K562 (cell line): Measurements from ENCODE around the gene ARHGAP18. TPM values are rescaled to one million over a fixed set of nuclear protein-coding genes. Genes with fewer than 3 reads are reported as not detected.
A peak's percentile ranks its signal among the peaks of the same experiment; 100 is the strongest.

ENCODE experiments used
- ATAC-seq: fragments of 200-7000 bp; cut with Tn5 transposase; 3 replicates; pipeline ENCODE4 v1.9.1; 2020; ENCODE audit warnings: moderate library complexity
- BruUV-seq: library from RNA; stranded (reverse); fragments of 400-500 nt; replicated peaks from 2 replicates; lab custom pipeline; 2021; lab: Mats Ljungman, UMichigan
- CTCF ChIA-PET: fragments of 300-600 bp; formaldehyde crosslinking; extraction: SDS; loops from one replicate; lab custom pipeline; 2021; ENCODE audit warnings: low intra/inter-chr PET ratio; lab: Yijun Ruan, JAX
- POLR2A ChIA-PET: fragments of 300-600, 350-650 bp; sonication (Branson Sonifier 250); formaldehyde crosslinking; extraction: SDS; loops from one replicate; lab custom pipeline; 2021; ENCODE audit warnings: antibody characterized with exemption, inconsistent platforms; lab: Yijun Ruan, JAX
- DNase-seq, 4 experiments: peaks; one replicate each; pipeline versions ENCODE4 v3.0.0 to v3.0.0-alpha.2; 2011 to 2018; ENCODE audit warnings: low spot score in 3 of 4, mixed read lengths in 3 of 4; ENCODE audit errors: extremely low read depth in 1 of 4
- FAIRE-seq: peaks from 2 replicates; lab custom pipeline; 2011; peaks lifted over from hg19 to GRCh38; lab: Jason Lieb, UNC
- H2AFZ ChIP-seq: 2 replicates; pipeline ENCODE4 v1.6.0; 2011; ENCODE audit warnings: low read depth, low read length, control low read depth, inconsistent platforms
- H3K27ac ChIP-seq: fragments of 200-600 bp; 3 replicates; pipeline ENCODE4 v1.8.0; 2011; ENCODE audit warnings: low read depth, mild to moderate bottlenecking, control low read depth, inconsistent platforms, low read length, moderate library complexity, mixed read lengths; ENCODE audit errors: extremely low read depth
- H3K27me3 ChIP-seq, 2 experiments: fragments of 300-600 bp in 1 of 2; 2 replicates in 1 of 2; 3 replicates in 1 of 2; pipeline versions ENCODE4 v1.6.0 to v1.8.0; 2011; ENCODE audit warnings: inconsistent platforms in 2 of 2, low read length in 2 of 2, mild to moderate bottlenecking in 1 of 2, mixed read lengths in 1 of 2, moderate library complexity in 1 of 2; ENCODE audit not compliant: control insufficient read depth in 2 of 2, insufficient read depth in 2 of 2
- H3K36me3 ChIP-seq: fragments of 300-600 bp; 3 replicates; pipeline ENCODE4 v1.8.0; 2011; ENCODE audit warnings: mild to moderate bottlenecking, low read length, inconsistent platforms; ENCODE audit not compliant: control insufficient read depth, insufficient read depth
- H3K4me1 ChIP-seq, 2 experiments: fragments of 200-600 bp in 1 of 2; replicated peaks in 1 of 2; 2 replicates in 1 of 2; 3 replicates in 1 of 2; pipeline versions ENCODE4 v1.5.1 to v1.8.0; 2011; ENCODE audit warnings: inconsistent platforms in 2 of 2, low read length in 2 of 2, mild to moderate bottlenecking in 1 of 2, mixed read lengths in 1 of 2, moderate library complexity in 1 of 2; ENCODE audit not compliant: control insufficient read depth in 2 of 2, insufficient read depth in 2 of 2
- H3K4me2 ChIP-seq: 2 replicates; pipeline ENCODE4 v1.6.1; 2011; ENCODE audit warnings: low read length, control low read depth, inconsistent platforms, mixed read lengths; ENCODE audit not compliant: insufficient read depth
- H3K4me3 ChIP-seq: fragments of 200-600 bp; sonication (generic), shearing (Covaris generic); 2 replicates; pipeline ENCODE4 v1.5.1; 2016; ENCODE audit warnings: control low read depth, inconsistent platforms
- H3K79me2 ChIP-seq: fragments of 200-600 bp; 3 replicates; pipeline ENCODE4 v1.8.0; 2011; ENCODE audit warnings: low read length, inconsistent platforms; ENCODE audit not compliant: control insufficient read depth, insufficient read depth
- H3K9ac ChIP-seq, 2 experiments: 2 replicates each; pipeline versions ENCODE4 v1.6.0 to v1.6.1; 2011; ENCODE audit warnings: low read depth in 2 of 2, low read length in 2 of 2, control low read depth in 1 of 2, inconsistent platforms in 1 of 2, mild to moderate bottlenecking in 1 of 2, mixed read lengths in 1 of 2; ENCODE audit not compliant: insufficient read depth in 1 of 2
- H3K9me1 ChIP-seq: one replicate; pipeline ENCODE4 v1.6.0; 2011; ENCODE audit warnings: inconsistent platforms, mild to moderate bottlenecking, low read length, moderate library complexity; ENCODE audit not compliant: control insufficient read depth, insufficient read depth
- H3K9me3 ChIP-seq: replicated peaks from 2 replicates; pipeline ENCODE4 v1.5.1; 2011; ENCODE audit warnings: low read depth, low read length, inconsistent platforms; ENCODE audit not compliant: control insufficient read depth, insufficient read depth
- H4K20me1 ChIP-seq: replicated peaks from 2 replicates; pipeline ENCODE4 v1.6.1; 2011; ENCODE audit warnings: low read length, inconsistent platforms, mixed read lengths; ENCODE audit not compliant: control insufficient read depth, insufficient read depth
- CHD2 ChIP-seq: IDR thresholded peaks from 2 replicates; pipeline ENCODE4 v1.6.1; 2011; ENCODE audit warnings: low read depth, low read length
- FOXO4 ChIP-seq: fragments of 450-650 bp; formaldehyde crosslinking; IDR thresholded peaks from 2 replicates; pipeline ENCODE4 v1.4.0; 2020; ENCODE audit warnings: mild to moderate bottlenecking, moderate library complexity
- IFI16 ChIP-seq: fragments of 250-450 bp; sonication (Bioruptor Pico); IDR thresholded peaks from 2 replicates; pipeline ENCODE4 v2.1.2; 2022; ENCODE audit warnings: mild to moderate bottlenecking, inconsistent platforms
- KDM1A ChIP-seq, 2 experiments: fragments of 450-650 bp; IDR thresholded peaks; 2 replicates each; pipeline ENCODE4 v1.6.1; 2016; ENCODE audit warnings: mild to moderate bottlenecking in 2 of 2
- TEAD1 ChIP-seq, 2 experiments: fragments of 450-650 bp in 1 of 2; sonication (generic) in 1 of 2; formaldehyde crosslinking; IDR thresholded peaks; 2 replicates each; pipeline versions ENCODE4 v1.4.0 to v1.8.0; 2020 to 2022; ENCODE audit warnings: mild to moderate bottlenecking in 2 of 2, missing genetic modification reagents in 1 of 2
- ZNF24 ChIP-seq: fragments of 450-650 bp; IDR thresholded peaks from 2 replicates; pipeline ENCODE4 v1.6.1; 2016
- ZNF717 ChIP-seq: fragments of 250-450 bp; sonication (Bioruptor Pico); IDR thresholded peaks from 2 replicates; pipeline ENCODE4 v1.5.0; 2021
- WGBS: fragments of 100-300 bp; shearing (Covaris generic); methylation state at CpG from one replicate; pipeline ENCODE4 v1.1.6; 2016; ENCODE audit warnings: low coverage, mixed read lengths; ENCODE audit not compliant: insufficient coverage; ENCODE audit errors: missing lambda C conversion rate; 5-methylcytosine and 5-hydroxymethylcytosine counted together
- in situ Hi-C: fragments of 300-500 bp; cut with MboI; formaldehyde crosslinking; loops from 4 replicates; pipeline ENCODE4 v1.15.0; 2018; ENCODE audit warnings: inconsistent platforms, mixed read lengths
- intact Hi-C: fragments of 100-400 bp; cut with micrococcal nuclease; formaldehyde crosslinking; loops from 2 replicates; pipeline ENCODE4 v1.14.2; 2022
- polyA plus RNA-seq, 8 experiments: library from polyadenylated mRNA; depleted of rRNA in 4 of 8; stranded (reverse) in 5 of 8; unstranded in 3 of 8; fragments of >200 nt; fragmentation: Nextera tagmentation in 2 of 8; fragmentation: Illumina TruSeq in 1 of 8; extraction: Ambion mirVana in 2 of 8; extraction: Trizol in 1 of 8; gene quantifications; 2 replicates each; pipeline versions ENCODE4 v1.2.1 to v1.2.3, GENCODE V29; 2011 to 2014; ENCODE audit warnings: inconsistent platforms in 1 of 8, missing spikeins in 1 of 8
- total RNA-seq, 7 experiments: library from RNA; depleted of rRNA in 6 of 7; stranded (reverse); fragments of >200 nt in 6 of 7; fragmentation: Illumina TruSeq in 2 of 7; extraction: Trizol in 2 of 7; gene quantifications; 2 replicates each; pipeline versions ENCODE4 v1.2.1 to v1.2.3, GENCODE V29; 2011 to 2021; ENCODE audit warnings: low replicate concordance in 1 of 7
- TF ChIP-seq, protein P1 (sequence below): conservative IDR thresholded peaks from 2 replicates; pipeline ENCODE4 v1.6.1; 2011; ENCODE audit warnings: low read depth, mild to moderate bottlenecking, low read length; ENCODE audit not compliant: control insufficient read depth
- TF ChIP-seq, protein P2 (sequence below), 2 experiments: fragments of 450-650 bp; formaldehyde crosslinking in 1 of 2; IDR thresholded peaks; 2 replicates each; pipeline versions ENCODE4 v1.4.0 to v1.6.1; 2014 to 2020; ENCODE audit warnings: mild to moderate bottlenecking in 2 of 2, borderline replicate concordance in 1 of 2, low read depth in 1 of 2

The ARHGAP18 gene
- total and polyA plus RNA-seq, 9 of the 15 experiments (the other 6 are each of a cell fraction or from before 2014, with no cell fraction given), result 13.3 to 29.7 (median 21.1) TPM

- TF ChIP-seq TEAD1 (CRISPR knock-in tag; IDR thresholded peaks at IDR 0.05) (no peak), KDM1A (IDR thresholded peaks at IDR 0.05) (no peak), CHD2 (no peak), FOXO4 (CRISPR knock-in tag) (no peak), ZNF717 (CRISPR knock-in tag) (no peak), IFI16 (no peak), ZNF24 (no peak)
Measured at GRCh38 chr6:129623008-129623732, 86.8 kb downstream of the ARHGAP18 start (continued).

DNA sequence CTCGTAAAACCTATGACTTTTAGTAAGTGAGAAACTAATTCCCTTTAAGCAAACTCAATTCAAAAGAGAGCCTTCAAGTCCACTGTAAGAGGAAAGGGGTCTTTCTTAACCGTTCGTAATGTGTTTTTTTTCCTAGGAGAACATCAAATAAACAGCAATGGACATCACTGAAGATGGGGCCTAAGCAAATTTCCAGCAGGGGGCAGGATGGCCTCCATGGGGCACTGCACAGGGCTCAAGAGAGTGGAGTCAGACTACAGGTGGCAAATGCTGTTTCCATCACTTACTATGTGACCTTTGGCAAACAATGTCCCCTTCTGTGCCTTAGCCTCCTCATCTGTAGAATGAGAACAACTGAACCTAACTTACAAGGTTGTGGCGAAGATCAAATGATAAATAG is 88.7 kb downstream of the ARHGAP18 start:
- Histone ChIP-seq H3K4me1 (no peaks in the 10 kb centered on the region), H3K9ac (no peak overlapping the region), H2AFZ (no peak overlapping the region), H3K36me3 (peaks cover 12% of the 10 kb centered on the region; the same call in 2 of the 3 replicates), H3K27me3 (no peaks in the 10 kb centered on the region), H3K27ac (no peak overlapping the region), H3K4me3 (no peak overlapping the region), H3K79me2 (no peaks in the 10 kb centered on the region), H3K9me3 (peaks cover 2% of the 10 kb centered on the region; the same call in 1 of the 2 replicates), H3K9me1 (no peaks in the 10 kb centered on the region), H3K4me2 (no peak overlapping the region), H4K20me1 (no peaks in the 10 kb centered on the region)
- CTCF ChIA-PET, result interaction anchor here (1.3 kb wide), 2 partner anchors 110 to 154 kb away, joined by 3 to 4 read pairs; no protein-coding TSS in a partner anchor
- POLR2A ChIA-PET, result no interaction called here
- DNase-seq, result peak in 2 of 4 experiments; percentile 10 to 54
- no TSS peak for BruUV-seq
- peak; percentile 65 for FAIRE-seq
- intact Hi-C loops, result loop anchor here (2.0 kb wide), 1 partner anchor 110 kb away; no protein-coding TSS in a partner anchor
- ATAC-seq, result peak; percentile 87
- 77% methylated on average over 4 of the region's 4 CpGs for WGBS
- in situ Hi-C loops, result no loop called here
- TF ChIP-seq, protein P1, sequence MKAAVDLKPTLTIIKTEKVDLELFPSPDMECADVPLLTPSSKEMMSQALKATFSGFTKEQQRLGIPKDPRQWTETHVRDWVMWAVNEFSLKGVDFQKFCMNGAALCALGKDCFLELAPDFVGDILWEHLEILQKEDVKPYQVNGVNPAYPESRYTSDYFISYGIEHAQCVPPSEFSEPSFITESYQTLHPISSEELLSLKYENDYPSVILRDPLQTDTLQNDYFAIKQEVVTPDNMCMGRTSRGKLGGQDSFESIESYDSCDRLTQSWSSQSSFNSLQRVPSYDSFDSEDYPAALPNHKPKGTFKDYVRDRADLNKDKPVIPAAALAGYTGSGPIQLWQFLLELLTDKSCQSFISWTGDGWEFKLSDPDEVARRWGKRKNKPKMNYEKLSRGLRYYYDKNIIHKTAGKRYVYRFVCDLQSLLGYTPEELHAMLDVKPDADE, result no peak
- TF ChIP-seq, protein P2, sequence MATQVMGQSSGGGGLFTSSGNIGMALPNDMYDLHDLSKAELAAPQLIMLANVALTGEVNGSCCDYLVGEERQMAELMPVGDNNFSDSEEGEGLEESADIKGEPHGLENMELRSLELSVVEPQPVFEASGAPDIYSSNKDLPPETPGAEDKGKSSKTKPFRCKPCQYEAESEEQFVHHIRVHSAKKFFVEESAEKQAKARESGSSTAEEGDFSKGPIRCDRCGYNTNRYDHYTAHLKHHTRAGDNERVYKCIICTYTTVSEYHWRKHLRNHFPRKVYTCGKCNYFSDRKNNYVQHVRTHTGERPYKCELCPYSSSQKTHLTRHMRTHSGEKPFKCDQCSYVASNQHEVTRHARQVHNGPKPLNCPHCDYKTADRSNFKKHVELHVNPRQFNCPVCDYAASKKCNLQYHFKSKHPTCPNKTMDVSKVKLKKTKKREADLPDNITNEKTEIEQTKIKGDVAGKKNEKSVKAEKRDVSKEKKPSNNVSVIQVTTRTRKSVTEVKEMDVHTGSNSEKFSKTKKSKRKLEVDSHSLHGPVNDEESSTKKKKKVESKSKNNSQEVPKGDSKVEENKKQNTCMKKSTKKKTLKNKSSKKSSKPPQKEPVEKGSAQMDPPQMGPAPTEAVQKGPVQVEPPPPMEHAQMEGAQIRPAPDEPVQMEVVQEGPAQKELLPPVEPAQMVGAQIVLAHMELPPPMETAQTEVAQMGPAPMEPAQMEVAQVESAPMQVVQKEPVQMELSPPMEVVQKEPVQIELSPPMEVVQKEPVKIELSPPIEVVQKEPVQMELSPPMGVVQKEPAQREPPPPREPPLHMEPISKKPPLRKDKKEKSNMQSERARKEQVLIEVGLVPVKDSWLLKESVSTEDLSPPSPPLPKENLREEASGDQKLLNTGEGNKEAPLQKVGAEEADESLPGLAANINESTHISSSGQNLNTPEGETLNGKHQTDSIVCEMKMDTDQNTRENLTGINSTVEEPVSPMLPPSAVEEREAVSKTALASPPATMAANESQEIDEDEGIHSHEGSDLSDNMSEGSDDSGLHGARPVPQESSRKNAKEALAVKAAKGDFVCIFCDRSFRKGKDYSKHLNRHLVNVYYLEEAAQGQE (IDR thresholded peaks at IDR 0.05; ENCODE audit: borderline replicate concordance), result peak; percentile 40; the same call in 1 of the 2 replicates
- TF ChIP-seq, protein P2 (CRISPR knock-in tag; IDR thresholded peaks at IDR 0.05; ENCODE audit: low read depth), result no peak
